Cardiac septum (tissue), 1 donor: ENCODE results near the gene COQ8A. TPM values are rescaled to one million over a fixed set of nuclear protein-coding genes. Genes with fewer than 3 reads are reported as not detected.
"Not testable (repeated sequence)": the region's sequence is repeated elsewhere in the genome, so short reads cannot be mapped to it uniquely, and the experiment has no call there.

Source experiments
- DNase-seq: peaks from one replicate; pipeline ENCODE4 v3.0.0-alpha.2; 2020; ENCODE audit warnings: low spot score
- intact Hi-C: fragments of 100-400 bp; cut with DNase I; formaldehyde crosslinking; loops from one replicate; pipeline ENCODE4 v1.14.0; 2022
- total RNA-seq: library from RNA; stranded (reverse); fragmentation: NEBNext Ultra II Directional; extraction: Animal tissue kit (Norgen Biotek cat#: 25700); gene quantifications from one replicate; pipeline ENCODE4 v1.2.1, GENCODE V29; 2021
- donor health status: DM: no; HTN: no; CAD: no.

The COQ8A gene
- total RNA-seq, 1 donor from 2014 or later, result 168 TPM

- DNase-seq, result no peak
- intact Hi-C loops, result loop anchor here (2.0 kb wide), 2 partner anchors 19 to 65 kb away; no protein-coding TSS in a partner anchor
These were observed 20.1 kb upstream of the COQ8A start for GRCh38 chr1:226919995-226920394.

- intact Hi-C loops, result loop anchor here (2.0 kb wide), 2 partner anchors 18 to 64 kb away; no protein-coding TSS in a partner anchor
These were observed 19.6 kb upstream of the COQ8A start for GRCh38 chr1:226920446-226920894.

GRCh38 chr1:226921504-226921903 is 18.6 kb upstream of the COQ8A start:
- DNase-seq, result no peak
- intact Hi-C loops, result loop anchor here (2.0 kb wide), 2 partner anchors 17 to 63 kb away; no protein-coding TSS in a partner anchor

More at GRCh38 chr1:226920446-226920894, 19.6 kb upstream of the COQ8A start:
- DNase-seq, result peak; percentile 81

- intact Hi-C loops, DNase-seq: not testable (repeated sequence)
These were observed 10.6 kb upstream of the COQ8A start for GRCh38 chr1:226929260-226930111.

- intact Hi-C loops, result loop anchor here (5.0 kb wide), 1 partner anchor 62 kb away; the partner anchor contains the start of gene PSEN2
- no peak for DNase-seq
These were observed 5.4 kb upstream of the COQ8A start for GRCh38 chr1:226934483-226935237.

GRCh38 chr1:226937940-226938725 is 2.0 kb upstream of the COQ8A start:
- DNase-seq, result no peak
- intact Hi-C loops, result loop anchor here (2.0 to 5.0 kb wide), 2 partner anchors 17 to 66 kb away; partner anchors contain the start of gene PSEN2

- no peak for DNase-seq
- intact Hi-C loops, result loop anchor here (2.0 to 5.0 kb wide), 2 partner anchors 18 to 67 kb away; partner anchors contain the start of gene PSEN2
These were observed 1.1 kb upstream of the COQ8A start for GRCh38 chr1:226938903-226939437.

- intact Hi-C loops, result loop anchor here (2.0 to 5.0 kb wide), 3 partner anchors 19 to 67 kb away; partner anchors contain the start of gene PSEN2
- DNase-seq, result peak; percentile 87
These were observed 561 bp upstream of the COQ8A start for GRCh38 chr1:226939438-226940028.

- DNase-seq, result no peak
- intact Hi-C loops, result loop anchor here (2.0 kb wide), 1 partner anchor 34 kb away; no protein-coding TSS in a partner anchor
These were observed 643 bp downstream of the COQ8A start for GRCh38 chr1:226940806-226941067.

- intact Hi-C loops, result no loop called here
- peak; percentile 67 for DNase-seq
These were observed 2.3 kb downstream of the COQ8A start for GRCh38 chr1:226942392-226942791.

- intact Hi-C loops, result no loop called here
- peak; percentile 60 for DNase-seq
These were observed 3.1 kb downstream of the COQ8A start for GRCh38 chr1:226943156-226943555.

- intact Hi-C loops, result no loop called here
- DNase-seq, result no peak
These were observed 3.8 kb downstream of the COQ8A start for GRCh38 chr1:226943927-226944326.

- intact Hi-C loops, result no loop called here
- peak; percentile 73 for DNase-seq
These were observed 5.2 kb downstream of the COQ8A start for GRCh38 chr1:226945106-226945857.

- DNase-seq, result no peak
- intact Hi-C loops, result no loop called here
These were observed 5.8 kb downstream of the COQ8A start for GRCh38 chr1:226945858-226946245.

GRCh38 chr1:226946285-226946684 is 6.2 kb downstream of the COQ8A start:
- DNase-seq, result peak; percentile 59
- intact Hi-C loops, result no loop called here

GRCh38 chr1:226946841-226947240 is 6.7 kb downstream of the COQ8A start:
- intact Hi-C loops, result no loop called here
- peak; percentile 74 for DNase-seq

- no peak for DNase-seq
- intact Hi-C loops, result no loop called here
These were observed 8.0 kb downstream of the COQ8A start for GRCh38 chr1:226948051-226948450.

- no peak for DNase-seq
- intact Hi-C loops, result no loop called here
These were observed 8.4 kb downstream of the COQ8A start for GRCh38 chr1:226948480-226948879.
